ENCODE data around the gene LRP5. TPM values are rescaled to one million over a fixed set of nuclear protein-coding genes. Genes with fewer than 3 reads are reported as not detected.

Gene LRP5
- total RNA-seq, 1 donor from 2014 or later, result 65.0 TPM

DNA sequence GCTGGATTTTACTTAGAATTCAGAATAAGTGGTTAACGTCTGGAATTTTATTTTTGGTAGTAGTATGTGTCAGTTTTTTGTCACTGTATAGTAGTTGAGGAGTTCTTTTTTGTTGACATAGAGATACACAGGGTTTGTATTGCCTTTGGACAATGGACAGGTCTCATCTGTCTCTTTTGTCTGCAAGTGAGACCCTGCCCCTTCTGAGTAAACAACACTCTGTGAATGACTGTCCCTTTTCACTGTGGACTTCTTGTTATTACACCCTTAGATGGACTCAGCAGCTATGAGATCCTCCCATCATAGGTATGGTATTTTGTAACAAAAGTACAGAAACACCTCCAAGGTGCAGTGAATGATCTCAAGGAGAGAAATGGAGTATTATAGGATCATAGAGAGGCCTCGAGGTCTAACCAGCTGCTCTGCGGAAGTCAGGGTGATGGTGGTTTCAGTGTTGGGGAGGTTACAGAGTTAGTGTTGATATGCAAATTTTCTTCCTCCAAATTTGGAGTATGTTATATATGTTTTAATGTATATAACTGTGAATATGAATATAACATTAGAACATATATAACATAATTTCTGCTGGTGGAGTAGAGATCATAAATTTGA is 155.9 kb downstream of the LRP5 start:
- Mint-ChIP-seq H3K9me3 (peaks cover 10% of the 10 kb centered on the region), H3K4me3 (peak overlapping the region; percentile 6), H3K27ac (peak overlapping the region; percentile 48), H3K36me3 (peaks cover 52% of the 10 kb centered on the region), H3K4me1 (ENCODE audit: unreplicated experiment) (peaks cover 57% of the 10 kb centered on the region), H3K27me3 (no peaks in the 10 kb centered on the region)
- no peak for DNase-seq (ENCODE audit: extremely low spot score, unreplicated experiment)
- TF ChIP-seq, protein P1, sequence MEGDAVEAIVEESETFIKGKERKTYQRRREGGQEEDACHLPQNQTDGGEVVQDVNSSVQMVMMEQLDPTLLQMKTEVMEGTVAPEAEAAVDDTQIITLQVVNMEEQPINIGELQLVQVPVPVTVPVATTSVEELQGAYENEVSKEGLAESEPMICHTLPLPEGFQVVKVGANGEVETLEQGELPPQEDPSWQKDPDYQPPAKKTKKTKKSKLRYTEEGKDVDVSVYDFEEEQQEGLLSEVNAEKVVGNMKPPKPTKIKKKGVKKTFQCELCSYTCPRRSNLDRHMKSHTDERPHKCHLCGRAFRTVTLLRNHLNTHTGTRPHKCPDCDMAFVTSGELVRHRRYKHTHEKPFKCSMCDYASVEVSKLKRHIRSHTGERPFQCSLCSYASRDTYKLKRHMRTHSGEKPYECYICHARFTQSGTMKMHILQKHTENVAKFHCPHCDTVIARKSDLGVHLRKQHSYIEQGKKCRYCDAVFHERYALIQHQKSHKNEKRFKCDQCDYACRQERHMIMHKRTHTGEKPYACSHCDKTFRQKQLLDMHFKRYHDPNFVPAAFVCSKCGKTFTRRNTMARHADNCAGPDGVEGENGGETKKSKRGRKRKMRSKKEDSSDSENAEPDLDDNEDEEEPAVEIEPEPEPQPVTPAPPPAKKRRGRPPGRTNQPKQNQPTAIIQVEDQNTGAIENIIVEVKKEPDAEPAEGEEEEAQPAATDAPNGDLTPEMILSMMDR (conservative IDR thresholded peaks at IDR 0.05), result no peak

DNA sequence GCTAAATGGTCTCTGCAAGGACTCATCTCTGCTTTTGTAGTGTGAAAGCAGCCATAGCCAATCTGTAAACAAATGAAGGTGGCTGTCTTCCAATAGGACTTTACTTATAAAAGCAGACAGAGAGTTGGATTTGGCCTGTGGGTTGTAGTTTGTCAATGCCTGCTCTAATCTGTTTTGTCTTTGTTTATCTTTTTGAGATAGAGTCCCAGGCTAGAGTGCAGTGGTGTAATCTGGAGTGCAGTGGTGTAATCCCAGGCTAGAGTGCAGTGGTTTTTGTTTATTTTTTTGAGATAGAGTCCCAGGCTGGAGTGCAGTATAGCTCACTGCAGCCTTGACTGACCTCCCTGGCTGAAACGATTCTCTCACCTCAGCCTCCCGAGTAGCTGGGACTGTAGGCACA is 156.7 kb downstream of the LRP5 start:
- DNase-seq (ENCODE audit: extremely low spot score, unreplicated experiment), result no peak
- H3K4me1 Mint-ChIP-seq (ENCODE audit: unreplicated experiment), result peaks cover 52% of the 10 kb centered on the region
- H3K9me3 Mint-ChIP-seq, result peaks cover 15% of the 10 kb centered on the region
- peaks cover 59% of the 10 kb centered on the region for H3K36me3 Mint-ChIP-seq
- H3K27ac Mint-ChIP-seq, result peak overlapping the region; percentile 48
- H3K4me3 Mint-ChIP-seq, result no peak overlapping the region
- TF ChIP-seq, protein P1 (conservative IDR thresholded peaks at IDR 0.05), result no peak
- H3K27me3 Mint-ChIP-seq, result no peaks in the 10 kb centered on the region

DNA sequence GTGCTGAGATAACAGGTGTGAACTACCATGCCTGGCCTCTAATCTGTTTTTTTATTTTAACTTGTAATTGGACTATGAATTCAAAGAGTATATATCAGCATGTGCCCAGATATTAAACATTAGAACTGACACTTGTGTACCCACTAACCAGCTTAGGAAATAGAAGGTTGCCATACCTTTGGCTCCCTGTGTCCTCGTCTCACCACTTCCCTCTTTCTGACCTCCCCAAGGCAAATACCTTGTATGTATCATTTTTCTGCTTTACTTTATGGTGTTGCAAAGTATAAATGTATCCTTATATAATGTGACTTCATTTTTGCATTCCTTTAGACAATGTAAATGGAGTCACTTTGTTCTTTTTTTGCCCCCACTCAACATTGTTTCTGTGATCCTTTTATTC is 157.3 kb downstream of the LRP5 start:
- H3K4me3 Mint-ChIP-seq, result peak overlapping the region; percentile 13
- H3K27ac Mint-ChIP-seq, result peak overlapping the region; percentile 22
- TF ChIP-seq, protein P1 (conservative IDR thresholded peaks at IDR 0.05), result no peak
- DNase-seq (ENCODE audit: extremely low spot score, unreplicated experiment), result no peak
- peaks cover 52% of the 10 kb centered on the region for H3K4me1 Mint-ChIP-seq (ENCODE audit: unreplicated experiment)
- H3K36me3 Mint-ChIP-seq, result peaks cover 63% of the 10 kb centered on the region
- H3K27me3 Mint-ChIP-seq, result no peaks in the 10 kb centered on the region
- peaks cover 15% of the 10 kb centered on the region for H3K9me3 Mint-ChIP-seq

DNA sequence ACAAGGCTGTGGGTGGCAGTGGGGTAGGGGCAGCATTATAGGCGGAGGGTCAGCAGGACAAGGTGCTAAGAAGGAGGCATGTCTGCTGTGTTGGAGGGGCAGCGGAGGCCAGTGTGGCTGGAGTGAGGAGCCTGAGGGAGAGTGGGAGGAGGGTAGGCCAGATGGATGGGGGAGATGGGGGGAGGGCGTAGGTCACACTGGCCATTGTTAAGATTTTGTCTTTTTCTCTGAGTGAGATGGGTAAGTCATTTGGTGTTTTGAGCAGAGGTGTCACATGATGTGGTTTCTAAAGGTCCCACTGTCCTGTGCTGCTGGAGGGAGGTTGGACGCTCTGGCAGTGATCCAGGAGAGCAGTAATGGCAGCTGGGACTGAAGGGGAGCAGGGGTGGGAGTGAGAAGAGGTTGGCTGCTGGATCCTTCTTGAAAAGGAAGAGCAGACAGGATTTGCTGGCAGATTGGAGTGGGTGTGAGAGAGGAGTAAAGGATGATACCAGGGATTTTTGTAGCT is 158.0 kb downstream of the LRP5 start:
- Mint-ChIP-seq H3K4me1 (ENCODE audit: unreplicated experiment) (peaks cover 50% of the 10 kb centered on the region), H3K27ac (peak overlapping the region; percentile 61), H3K27me3 (no peaks in the 10 kb centered on the region), H3K36me3 (peaks cover 66% of the 10 kb centered on the region), H3K4me3 (peak overlapping the region; percentile 13), H3K9me3 (peaks cover 15% of the 10 kb centered on the region)
- DNase-seq (ENCODE audit: extremely low spot score, unreplicated experiment), result no peak
- TF ChIP-seq, protein P1 (conservative IDR thresholded peaks at IDR 0.05), result no peak

DNA sequence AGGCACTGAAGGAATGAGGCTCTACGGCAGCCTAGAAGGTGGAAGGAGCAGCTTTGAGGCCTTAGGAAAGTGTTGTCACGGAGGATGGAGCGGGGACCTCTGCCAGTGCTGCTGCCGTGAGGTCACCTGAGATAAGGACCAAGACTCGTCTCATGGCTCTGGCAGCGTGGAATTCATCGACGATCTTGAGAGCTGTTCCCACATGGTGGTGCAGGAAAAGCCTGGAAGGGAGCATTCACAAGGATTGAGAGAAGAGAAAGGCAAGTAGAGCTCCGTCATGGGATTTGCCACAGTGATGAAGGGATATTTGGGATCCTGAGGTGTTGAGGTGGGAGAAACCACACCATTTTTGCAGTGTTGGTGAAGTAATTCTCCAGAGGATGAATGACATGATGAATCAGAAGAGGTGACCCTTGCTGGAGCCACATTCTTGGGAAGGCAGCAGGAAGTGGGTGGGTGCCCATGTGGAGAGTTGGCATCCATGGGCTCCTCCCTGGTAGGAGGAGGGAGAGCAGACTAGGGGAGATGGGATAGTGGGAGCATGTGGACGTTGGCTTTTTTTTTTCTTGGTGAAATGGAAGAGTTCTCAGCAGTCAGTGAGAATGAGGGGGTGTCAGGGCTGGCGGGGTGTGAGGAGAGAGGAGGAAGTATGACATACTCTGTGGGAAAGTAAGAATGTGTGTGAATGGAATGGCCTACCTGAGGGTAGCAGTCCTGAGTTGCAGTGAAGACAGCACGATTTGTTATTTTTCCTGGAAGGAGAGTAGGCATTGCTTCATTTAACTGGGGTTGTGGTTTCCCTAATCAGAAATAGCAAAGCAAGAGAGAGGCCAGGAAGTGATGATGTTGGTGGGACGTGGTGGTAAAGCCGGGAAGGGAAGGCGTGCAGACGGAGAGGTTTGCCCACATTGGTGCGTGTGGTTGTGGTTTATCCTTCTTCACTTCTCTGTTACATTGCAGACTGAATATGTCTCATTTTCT is 159.3 kb downstream of the LRP5 start:
- peaks cover 58% of the 10 kb centered on the region for H3K36me3 Mint-ChIP-seq
- no peak for DNase-seq (ENCODE audit: extremely low spot score, unreplicated experiment)
- no peaks in the 10 kb centered on the region for H3K27me3 Mint-ChIP-seq
- H3K27ac Mint-ChIP-seq, result peak overlapping the region; percentile 56
- TF ChIP-seq, protein P1 (conservative IDR thresholded peaks at IDR 0.05), result no peak
- peaks cover 42% of the 10 kb centered on the region for H3K4me1 Mint-ChIP-seq (ENCODE audit: unreplicated experiment)
- H3K9me3 Mint-ChIP-seq, result peaks cover 15% of the 10 kb centered on the region
- peak overlapping the region; percentile 18 for H3K4me3 Mint-ChIP-seq

All from type B pancreatic cell (in vitro differentiated cells).